ENCODE data around the gene DHRS2.

Gene DHRS2

GRCh38 chr14:23613242-23614070 lies 22.7 kb upstream of the DHRS2 start:
- DNase-seq, result no peak

GRCh38 chr14:23614395-23614828 lies 21.8 kb upstream of the DHRS2 start:
- no peak for DNase-seq

- DNase-seq, result peak; percentile 58 to 80 (median 75)
These were observed 20.3 kb upstream of the DHRS2 start for GRCh38 chr14:23615856-23616255.

GRCh38 chr14:23617539-23617938 lies 18.6 kb upstream of the DHRS2 start:
- no peak for DNase-seq

- DNase-seq, result no peak
These were observed 17.7 kb upstream of the DHRS2 start for GRCh38 chr14:23618415-23618988.

- DNase-seq, result peak in 1 of 3 donors; percentile 18
These were observed 15.9 kb upstream of the DHRS2 start for GRCh38 chr14:23620177-23620702.

- DNase-seq, result no peak
These were observed 14.8 kb upstream of the DHRS2 start for GRCh38 chr14:23621204-23621931.

- DNase-seq, result no peak
These were observed 14.0 kb upstream of the DHRS2 start for GRCh38 chr14:23621932-23622730.

GRCh38 chr14:23622990-23623389 lies 13.2 kb upstream of the DHRS2 start:
- DNase-seq, result no peak

GRCh38 chr14:23623962-23624361 lies 12.2 kb upstream of the DHRS2 start:
- DNase-seq, result no peak

GRCh38 chr14:23624830-23625404 lies 11.2 kb upstream of the DHRS2 start:
- DNase-seq, result no peak

- DNase-seq, result no peak
These were observed 9.2 kb upstream of the DHRS2 start for GRCh38 chr14:23626946-23627345.

- DNase-seq, result no peak
These were observed 8.2 kb upstream of the DHRS2 start for GRCh38 chr14:23627961-23628360.

GRCh38 chr14:23629204-23629603 lies 7.0 kb upstream of the DHRS2 start:
- no peak for DNase-seq

- no peak for DNase-seq
These were observed 6.2 kb upstream of the DHRS2 start for GRCh38 chr14:23629832-23630396.

GRCh38 chr14:23630687-23631086 lies 5.5 kb upstream of the DHRS2 start:
- DNase-seq, result no peak

GRCh38 chr14:23631234-23631633 lies 4.9 kb upstream of the DHRS2 start:
- DNase-seq, result no peak

- peak; percentile 63 to 87 (median 85) for DNase-seq
These were observed 4.3 kb upstream of the DHRS2 start for GRCh38 chr14:23631702-23632460.

- DNase-seq, result no peak
These were observed 3.6 kb upstream of the DHRS2 start for GRCh38 chr14:23632461-23633159.

GRCh38 chr14:23633160-23633701 lies 2.9 kb upstream of the DHRS2 start:
- no peak for DNase-seq
